Smooth muscle cell (in vitro differentiated cells): Measurements from ENCODE around the gene EMX2. TPM values are rescaled to one million over a fixed set of nuclear protein-coding genes. Genes with fewer than 3 reads are reported as not detected.

Experiments
- polyA plus RNA-seq: library from polyadenylated mRNA; unstranded; fragments of >200 nt; fragmentation: Nextera tagmentation; extraction: Ambion mirVana; gene quantifications from 2 replicates; pipeline ENCODE4 v1.2.1, GENCODE V29; 2016
- total RNA-seq: library from RNA; depleted of rRNA; stranded (reverse); fragments of >200 nt; gene quantifications from 2 replicates; pipeline ENCODE4 v1.2.3, GENCODE V29; 2014

Gene EMX2
- total and polyA plus RNA-seq, 2 experiments from 2014 or later, result 0.27 TPM; not detected in 1

Other genes starting within 250 kb of the EMX2 start
- gene PDZD8, start 167.3 kb upstream of the EMX2 start, total RNA-seq, result 20.5 and 22.1 TPM in 2 replicates
- 5.2 and 6.3 TPM in 2 replicates for gene PDZD8, start 167.3 kb upstream of the EMX2 start, polyA plus RNA-seq